ENCODE results near the gene ARHGAP24. TPM values are rescaled to one million over a fixed set of nuclear protein-coding genes. Genes with fewer than 3 reads are reported as not detected.

Gene ARHGAP24
- total RNA-seq, 1 donor from 2014 or later, result 17.8 TPM

GRCh38 chr4:85932500-85933290 is 457.7 kb downstream of the ARHGAP24 start:
- H3K9me3 Mint-ChIP-seq (ENCODE audit: low read depth), result no peaks in the 10 kb centered on the region
- H3K4me3 Mint-ChIP-seq (ENCODE audit: low read depth), result peak overlapping the region; percentile 59
- H3K27ac Mint-ChIP-seq, result peak overlapping the region; percentile 94
- no peaks in the 10 kb centered on the region for H3K36me3 Mint-ChIP-seq (ENCODE audit: insufficient read depth)
- DNase-seq (ENCODE audit: low spot score, unreplicated experiment), result no peak
- no peaks in the 10 kb centered on the region for H3K27me3 Mint-ChIP-seq
- peaks cover 69% of the 10 kb centered on the region for H3K4me1 Mint-ChIP-seq (ENCODE audit: low read depth)
- TF ChIP-seq, protein P1, sequence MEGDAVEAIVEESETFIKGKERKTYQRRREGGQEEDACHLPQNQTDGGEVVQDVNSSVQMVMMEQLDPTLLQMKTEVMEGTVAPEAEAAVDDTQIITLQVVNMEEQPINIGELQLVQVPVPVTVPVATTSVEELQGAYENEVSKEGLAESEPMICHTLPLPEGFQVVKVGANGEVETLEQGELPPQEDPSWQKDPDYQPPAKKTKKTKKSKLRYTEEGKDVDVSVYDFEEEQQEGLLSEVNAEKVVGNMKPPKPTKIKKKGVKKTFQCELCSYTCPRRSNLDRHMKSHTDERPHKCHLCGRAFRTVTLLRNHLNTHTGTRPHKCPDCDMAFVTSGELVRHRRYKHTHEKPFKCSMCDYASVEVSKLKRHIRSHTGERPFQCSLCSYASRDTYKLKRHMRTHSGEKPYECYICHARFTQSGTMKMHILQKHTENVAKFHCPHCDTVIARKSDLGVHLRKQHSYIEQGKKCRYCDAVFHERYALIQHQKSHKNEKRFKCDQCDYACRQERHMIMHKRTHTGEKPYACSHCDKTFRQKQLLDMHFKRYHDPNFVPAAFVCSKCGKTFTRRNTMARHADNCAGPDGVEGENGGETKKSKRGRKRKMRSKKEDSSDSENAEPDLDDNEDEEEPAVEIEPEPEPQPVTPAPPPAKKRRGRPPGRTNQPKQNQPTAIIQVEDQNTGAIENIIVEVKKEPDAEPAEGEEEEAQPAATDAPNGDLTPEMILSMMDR (IDR thresholded peaks at IDR 0.05; ENCODE audit: unreplicated experiment), result no peak

- H3K9me3 Mint-ChIP-seq (ENCODE audit: low read depth), result no peaks in the 10 kb centered on the region
- H3K27ac Mint-ChIP-seq, result peak overlapping the region; percentile 84
- no peaks in the 10 kb centered on the region for H3K27me3 Mint-ChIP-seq
- no peaks in the 10 kb centered on the region for H3K36me3 Mint-ChIP-seq (ENCODE audit: insufficient read depth)
- no peak overlapping the region for H3K4me3 Mint-ChIP-seq (ENCODE audit: low read depth)
- DNase-seq (ENCODE audit: low spot score, unreplicated experiment), result no peak
- TF ChIP-seq, protein P1 (IDR thresholded peaks at IDR 0.05; ENCODE audit: unreplicated experiment), result no peak
- peaks cover 71% of the 10 kb centered on the region for H3K4me1 Mint-ChIP-seq (ENCODE audit: low read depth)
Measured at GRCh38 chr4:85933291-85933640, 458.3 kb downstream of the ARHGAP24 start.

GRCh38 chr4:85937507-85937906 is 462.6 kb downstream of the ARHGAP24 start:
- peaks cover 1% of the 10 kb centered on the region for H3K36me3 Mint-ChIP-seq (ENCODE audit: insufficient read depth)
- no peak for DNase-seq (ENCODE audit: low spot score, unreplicated experiment)
- TF ChIP-seq, protein P1 (IDR thresholded peaks at IDR 0.05; ENCODE audit: unreplicated experiment), result no peak
- H3K27me3 Mint-ChIP-seq, result no peaks in the 10 kb centered on the region
- peaks cover 48% of the 10 kb centered on the region for H3K4me1 Mint-ChIP-seq (ENCODE audit: low read depth)
- no peaks in the 10 kb centered on the region for H3K9me3 Mint-ChIP-seq (ENCODE audit: low read depth)
- H3K27ac Mint-ChIP-seq, result no peak overlapping the region
- no peak overlapping the region for H3K4me3 Mint-ChIP-seq (ENCODE audit: low read depth)

- Mint-ChIP-seq H3K4me3 (ENCODE audit: low read depth) (no peak overlapping the region), H3K4me1 (ENCODE audit: low read depth) (peaks cover 42% of the 10 kb centered on the region), H3K27me3 (no peaks in the 10 kb centered on the region), H3K36me3 (ENCODE audit: insufficient read depth) (peaks cover 1% of the 10 kb centered on the region), H3K9me3 (ENCODE audit: low read depth) (no peaks in the 10 kb centered on the region), H3K27ac (no peak overlapping the region)
- DNase-seq (ENCODE audit: low spot score, unreplicated experiment), result no peak
- TF ChIP-seq, protein P1 (IDR thresholded peaks at IDR 0.05; ENCODE audit: unreplicated experiment), result no peak
Measured at GRCh38 chr4:85938062-85938461, 463.1 kb downstream of the ARHGAP24 start.

GRCh38 chr4:85938902-85939301 is 464.0 kb downstream of the ARHGAP24 start:
- no peak overlapping the region for H3K27ac Mint-ChIP-seq
- no peak overlapping the region for H3K4me3 Mint-ChIP-seq (ENCODE audit: low read depth)
- peaks cover 5% of the 10 kb centered on the region for H3K36me3 Mint-ChIP-seq (ENCODE audit: insufficient read depth)
- DNase-seq (ENCODE audit: low spot score, unreplicated experiment), result no peak
- H3K9me3 Mint-ChIP-seq (ENCODE audit: low read depth), result peaks cover under 1% of the 10 kb centered on the region
- no peaks in the 10 kb centered on the region for H3K27me3 Mint-ChIP-seq
- H3K4me1 Mint-ChIP-seq (ENCODE audit: low read depth), result peaks cover 36% of the 10 kb centered on the region
- TF ChIP-seq, protein P1 (IDR thresholded peaks at IDR 0.05; ENCODE audit: unreplicated experiment), result no peak

Data from progenitor cell of endocrine pancreas (in vitro differentiated cells).